Measurements from ENCODE around the gene ABCD1. TPM values are rescaled to one million over a fixed set of nuclear protein-coding genes. Genes with fewer than 3 reads are reported as not detected.
A peak's percentile ranks its signal among the peaks of the same experiment; 100 is the strongest.
"Not testable (repeated sequence)": the region's sequence is repeated elsewhere in the genome, so short reads cannot be mapped to it uniquely, and the experiment has no call there.

Gene ABCD1
- 1 to 10 TPM; 1.8 to 5.0 (median 3.5) TPM for total RNA-seq

GRCh38 chrX:153724252-153725038, at the start of gene ABCD1, which contains the start of gene BCAP31:
Gene ABCD1, plus strand, starts transcription at chrX:153724856. Its CDS starts 411 bp downstream, at chrX:153725267.
Gene BCAP31, minus strand, starts transcription at chrX:153724387. Its CDS starts 1,143 bp downstream, at chrX:153723244.
- H3K4me3 ChIP-seq = peak within 1 kb of the TSS; percentile 68 to 80 (median 74)
- DNase-seq = peak; percentile 68
- peak in 3 of 4 donors; percentile 23 to 78 (median 74) for TF ChIP-seq POLR2A (IDR thresholded peaks at IDR 0.05)
- TF ChIP-seq CTCF (IDR thresholded peaks at IDR 0.05) = no peak
- intact Hi-C loops (cut with DNase I) = no loop called here
- H3K9me3 ChIP-seq = no peaks in the 10 kb centered on the region
- H3K4me1 ChIP-seq = peaks cover 33 to 70% (median 33%) of the 10 kb centered on the region in 3 donors
- H3K27me3 ChIP-seq = no peaks in the 10 kb centered on the region
- WGBS, 2 donors = 35% methylated on average over 4 of the region's 88 CpGs; no CpG with 5 or more reads in 1 of the 2 donors
- H3K27ac ChIP-seq = peak within 1 kb of the TSS; percentile 93 to 96 (median 94)
- peaks cover 0 to 20% (median 0%) of the 10 kb centered on the region in 3 donors for H3K36me3 ChIP-seq

- Histone ChIP-seq H3K4me1 (no peaks in the 10 kb centered on the region), H3K27ac (no peak overlapping the region), H3K27me3 (no peaks in the 10 kb centered on the region), H3K9me3 (no peaks in the 10 kb centered on the region), H3K36me3 (no peaks in the 10 kb centered on the region), H3K4me3 (no peak overlapping the region)
- 70 to 76% methylated on average over 3 to 11 of the region's 12 CpGs for WGBS, 2 donors
- intact Hi-C loops (cut with DNase I) = no loop called here
- TF ChIP-seq POLR2A (IDR thresholded peaks at IDR 0.05) (no peak), CTCF (IDR thresholded peaks at IDR 0.05) (no peak)
- DNase-seq = no peak
These were observed 43.5 kb upstream of the ABCD1 start for GRCh38 chrX:153681175-153681574.

GRCh38 chrX:153683486-153683885, 41.2 kb upstream of the ABCD1 start:
- H3K27me3 ChIP-seq = not testable (repeated sequence)

GRCh38 chrX:153684467-153685155, 40.0 kb upstream of the ABCD1 start:
- WGBS, 2 donors = 40 to 74% methylated on average over 2 to 3 of the region's 21 CpGs
- no peaks in the 10 kb centered on the region for H3K9me3 ChIP-seq
- H3K27me3 ChIP-seq = no peaks in the 10 kb centered on the region
- no peak overlapping the region for H3K27ac ChIP-seq
- intact Hi-C loops (cut with DNase I) = no loop called here
- no peak overlapping the region for H3K4me3 ChIP-seq
- peaks cover 0 to 21% (median 8%) of the 10 kb centered on the region in 3 donors for H3K4me1 ChIP-seq
- H3K36me3 ChIP-seq = no peaks in the 10 kb centered on the region
- TF ChIP-seq CTCF (IDR thresholded peaks at IDR 0.05) = no peak
- no peak for TF ChIP-seq POLR2A (IDR thresholded peaks at IDR 0.05)
- DNase-seq = no peak

More at GRCh38 chrX:153683486-153683885, 41.2 kb upstream of the ABCD1 start:
- DNase-seq; H3K9me3 ChIP-seq; H3K36me3 ChIP-seq; H3K4me3 ChIP-seq; intact Hi-C loops (cut with DNase I); H3K27ac ChIP-seq: not testable (repeated sequence)
- WGBS, 2 donors = 60 to 100% methylated on average over 1 to 2 of the region's 8 CpGs
- H3K4me1 ChIP-seq = peaks cover 0 to 13% (median 8%) of the 10 kb centered on the region in 3 donors

GRCh38 chrX:153685156-153685536, 39.5 kb upstream of the ABCD1 start:
- DNase-seq = no peak
- TF ChIP-seq CTCF (IDR thresholded peaks at IDR 0.05) = no peak
- no peak for TF ChIP-seq POLR2A (IDR thresholded peaks at IDR 0.05)

More at GRCh38 chrX:153685156-153685536, 39.5 kb upstream of the ABCD1 start:
- no peaks in the 10 kb centered on the region for H3K27me3 ChIP-seq
- H3K36me3 ChIP-seq = no peaks in the 10 kb centered on the region
- intact Hi-C loops (cut with DNase I) = no loop called here
- no peak overlapping the region for H3K27ac ChIP-seq
- no CpG with 5 or more reads among the region's 21 CpGs for WGBS, 2 donors
- H3K9me3 ChIP-seq = no peaks in the 10 kb centered on the region
- no peak overlapping the region for H3K4me3 ChIP-seq
- peaks cover 0 to 26% (median 8%) of the 10 kb centered on the region in 3 donors for H3K4me1 ChIP-seq
